ENCODE results near the gene DUSP21.
"Not testable (repeated sequence)": the region's sequence is repeated elsewhere in the genome, so short reads cannot be mapped to it uniquely, and the experiment has no call there.

DUSP21 gene

DNA sequence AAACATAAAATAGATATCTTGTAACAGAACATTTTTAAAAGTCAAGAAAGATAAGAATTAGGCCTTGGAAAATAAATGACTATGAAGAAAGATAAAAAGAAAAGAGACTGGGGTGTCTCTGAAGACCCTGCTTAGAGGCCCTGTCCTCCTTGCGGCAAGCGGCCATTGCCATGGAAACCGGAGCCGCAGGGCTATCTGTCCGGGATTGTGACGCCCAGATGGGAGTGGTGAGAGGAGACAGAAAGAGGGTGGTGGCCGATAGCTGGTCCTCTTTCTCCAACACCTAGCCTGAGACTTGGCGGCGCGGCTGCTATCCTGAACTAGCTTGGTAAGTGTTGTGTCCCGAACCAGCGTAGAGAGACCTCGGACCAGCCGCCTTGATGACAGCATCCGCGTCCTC, at the start of gene DUSP21:
DUSP21 (plus strand) TSS at position 269 of the 400 bp plus-strand sequence; CDS start at position 381, 112 bp downstream.
- no peaks in the 10 kb centered on the region for H3K9me3 Mint-ChIP-seq
- no peak for DNase-seq
- H3K4me3 Mint-ChIP-seq: no peak within 1 kb of the TSS
- no peak within 1 kb of the TSS for H3K27ac Mint-ChIP-seq
- H3K27me3 Mint-ChIP-seq: no peaks in the 10 kb centered on the region
- H3K4me1 Mint-ChIP-seq (ENCODE audit: low read depth): no peaks in the 10 kb centered on the region
- no peaks in the 10 kb centered on the region for H3K36me3 Mint-ChIP-seq (ENCODE audit: low read depth)

GRCh38 chrX:44795945-44796450, 47.8 kb upstream of the DUSP21 start:
- Mint-ChIP-seq H3K4me1 (ENCODE audit: low read depth) (no peaks in the 10 kb centered on the region), H3K4me3 (no peak overlapping the region), H3K36me3 (ENCODE audit: low read depth) (no peaks in the 10 kb centered on the region), H3K9me3 (no peaks in the 10 kb centered on the region), H3K27ac (no peak overlapping the region), H3K27me3 (peaks cover 6% of the 10 kb centered on the region)
- DNase-seq: no peak

DNA sequence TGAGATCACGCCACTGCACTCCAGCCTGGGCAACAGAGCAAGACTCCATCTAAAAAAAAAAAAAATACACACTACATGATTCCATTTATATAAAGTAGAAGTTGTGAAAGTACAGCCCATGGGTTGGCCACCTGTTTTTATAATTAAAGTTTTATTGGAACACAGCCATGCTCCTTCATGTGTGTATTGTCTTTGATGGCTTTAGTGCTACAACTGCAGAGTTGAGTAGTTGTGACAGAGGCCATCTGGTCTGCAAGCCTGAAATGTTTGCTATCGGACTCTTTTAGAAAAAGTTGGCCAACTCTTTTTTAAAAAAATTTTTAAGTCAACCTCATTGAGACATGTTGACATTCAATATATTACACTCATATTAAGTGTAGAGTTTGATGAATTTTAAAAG, 41.2 kb upstream of the DUSP21 start:
- Mint-ChIP-seq H3K4me1 (ENCODE audit: low read depth) (no peaks in the 10 kb centered on the region), H3K27ac (no peak overlapping the region), H3K36me3 (ENCODE audit: low read depth) (no peaks in the 10 kb centered on the region), H3K9me3 (no peaks in the 10 kb centered on the region), H3K27me3 (no peaks in the 10 kb centered on the region), H3K4me3 (no peak overlapping the region)
- no peak for DNase-seq

- Mint-ChIP-seq H3K27me3 (peaks cover 7% of the 10 kb centered on the region), H3K4me1 (ENCODE audit: low read depth) (no peaks in the 10 kb centered on the region), H3K9me3 (no peaks in the 10 kb centered on the region), H3K36me3 (ENCODE audit: low read depth) (no peaks in the 10 kb centered on the region), H3K4me3 (no peak overlapping the region), H3K27ac (no peak overlapping the region)
- no peak for DNase-seq
Observed at GRCh38 chrX:44815681-44816080, 28.1 kb upstream of the DUSP21 start.

DNA sequence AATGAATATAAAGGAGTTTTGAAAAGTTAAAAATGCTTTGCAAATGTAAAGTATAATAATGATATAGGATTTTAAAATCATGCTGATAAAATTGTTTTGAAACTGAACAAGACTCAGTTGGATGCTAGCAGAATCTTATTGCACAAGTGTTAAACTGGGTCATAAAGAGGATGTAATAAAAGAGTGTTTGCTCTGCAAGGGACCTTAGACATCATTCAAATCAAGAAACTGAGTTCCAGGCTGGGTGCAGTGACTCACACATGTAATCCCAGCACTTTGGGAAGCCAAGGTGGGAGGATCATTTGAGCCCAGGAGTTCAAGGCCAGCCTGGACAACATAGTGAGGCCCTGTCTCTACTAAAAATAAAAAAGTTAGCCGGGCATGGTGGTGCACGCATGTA, 27.5 kb upstream of the DUSP21 start:
- peaks cover 7% of the 10 kb centered on the region for H3K27me3 Mint-ChIP-seq
- no peak for DNase-seq
- no peaks in the 10 kb centered on the region for H3K36me3 Mint-ChIP-seq (ENCODE audit: low read depth)
- H3K9me3 Mint-ChIP-seq: no peaks in the 10 kb centered on the region
- H3K4me3 Mint-ChIP-seq: no peak overlapping the region
- H3K4me1 Mint-ChIP-seq (ENCODE audit: low read depth): no peaks in the 10 kb centered on the region
- no peak overlapping the region for H3K27ac Mint-ChIP-seq

GRCh38 chrX:44817029-44817428, 26.8 kb upstream of the DUSP21 start:
- Mint-ChIP-seq H3K4me3 (no peak overlapping the region), H3K9me3 (peaks cover 3% of the 10 kb centered on the region), H3K27me3 (peaks cover 7% of the 10 kb centered on the region), H3K36me3 (ENCODE audit: low read depth) (no peaks in the 10 kb centered on the region), H3K4me1 (ENCODE audit: low read depth) (no peaks in the 10 kb centered on the region), H3K27ac (no peak overlapping the region)
- DNase-seq: no peak

DNA sequence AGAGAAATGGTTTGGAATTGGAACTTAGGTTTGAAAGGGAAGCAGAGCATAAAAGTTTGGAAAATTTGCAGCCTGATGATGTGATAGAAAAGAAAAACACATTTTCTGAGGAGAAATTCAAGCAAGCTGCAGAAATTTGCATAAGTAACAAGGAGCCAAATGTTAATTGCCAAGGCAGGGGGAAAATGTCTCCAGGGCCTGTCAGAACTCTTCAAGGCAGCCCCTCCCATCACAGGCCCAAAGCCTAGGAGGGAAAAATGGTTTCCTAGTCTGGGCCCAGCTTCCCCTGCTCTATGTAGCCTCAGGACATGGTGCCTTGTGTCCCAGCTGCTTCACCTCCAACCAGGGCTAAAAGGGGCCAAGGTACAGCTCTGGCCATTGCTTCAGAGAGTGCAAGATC, 21.2 kb upstream of the DUSP21 start:
- H3K27me3 Mint-ChIP-seq: peaks cover 3% of the 10 kb centered on the region
- no peak overlapping the region for H3K4me3 Mint-ChIP-seq
- no peak for DNase-seq
- H3K4me1 Mint-ChIP-seq (ENCODE audit: low read depth): no peaks in the 10 kb centered on the region
- H3K27ac Mint-ChIP-seq: no peak overlapping the region
- H3K36me3 Mint-ChIP-seq (ENCODE audit: low read depth): no peaks in the 10 kb centered on the region
- H3K9me3 Mint-ChIP-seq: peaks cover 5% of the 10 kb centered on the region

GRCh38 chrX:44823193-44823592, 20.6 kb upstream of the DUSP21 start:
- not testable (repeated sequence) for H3K4me1 Mint-ChIP-seq (ENCODE audit: low read depth); DNase-seq; H3K27me3 Mint-ChIP-seq; H3K4me3 Mint-ChIP-seq; H3K9me3 Mint-ChIP-seq; H3K36me3 Mint-ChIP-seq (ENCODE audit: low read depth); H3K27ac Mint-ChIP-seq

GRCh38 chrX:44828008-44828605, 15.7 kb upstream of the DUSP21 start:
- H3K27ac Mint-ChIP-seq: no peak overlapping the region
- H3K27me3 Mint-ChIP-seq: peaks cover 3% of the 10 kb centered on the region
- no peaks in the 10 kb centered on the region for H3K36me3 Mint-ChIP-seq (ENCODE audit: low read depth)
- no peaks in the 10 kb centered on the region for H3K4me1 Mint-ChIP-seq (ENCODE audit: low read depth)
- H3K4me3 Mint-ChIP-seq: no peak overlapping the region
- DNase-seq: no peak
- no peaks in the 10 kb centered on the region for H3K9me3 Mint-ChIP-seq

GRCh38 chrX:44829832-44830231, 14.0 kb upstream of the DUSP21 start:
- Mint-ChIP-seq H3K27me3 (peaks cover 6% of the 10 kb centered on the region), H3K27ac (no peak overlapping the region), H3K9me3 (no peaks in the 10 kb centered on the region), H3K4me1 (ENCODE audit: low read depth) (no peaks in the 10 kb centered on the region), H3K36me3 (ENCODE audit: low read depth) (no peaks in the 10 kb centered on the region), H3K4me3 (no peak overlapping the region)
- no peak for DNase-seq

- Mint-ChIP-seq H3K36me3 (ENCODE audit: low read depth) (no peaks in the 10 kb centered on the region), H3K27ac (no peak overlapping the region), H3K27me3 (peaks cover 4% of the 10 kb centered on the region), H3K9me3 (no peaks in the 10 kb centered on the region), H3K4me3 (no peak overlapping the region), H3K4me1 (ENCODE audit: low read depth) (no peaks in the 10 kb centered on the region)
- no peak for DNase-seq
Observed at GRCh38 chrX:44842550-44843317, 1.1 kb upstream of the DUSP21 start.

DNA sequence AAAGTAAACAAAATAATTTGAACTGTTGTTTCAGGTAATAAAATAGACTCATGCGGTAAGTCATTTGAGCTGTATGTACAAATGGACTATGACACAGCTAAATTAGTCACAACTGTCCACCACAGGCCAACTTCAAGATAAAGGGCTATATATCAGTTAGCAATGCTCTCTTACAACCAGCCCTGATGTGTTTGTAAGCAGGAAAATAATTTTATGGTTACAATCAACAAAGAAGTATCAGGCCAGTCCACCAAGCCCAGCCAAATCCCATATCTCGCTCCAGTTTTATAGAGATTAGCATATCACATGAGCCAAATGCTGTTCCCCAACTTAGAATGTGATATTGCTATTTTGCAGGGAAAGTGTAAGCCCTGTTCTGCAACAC, 511 bp upstream of the DUSP21 start:
- DNase-seq: no peak
- no peak overlapping the region for H3K27ac Mint-ChIP-seq
- H3K27me3 Mint-ChIP-seq: peaks cover 2% of the 10 kb centered on the region
- no peaks in the 10 kb centered on the region for H3K9me3 Mint-ChIP-seq
- no peak overlapping the region for H3K4me3 Mint-ChIP-seq
- no peaks in the 10 kb centered on the region for H3K4me1 Mint-ChIP-seq (ENCODE audit: low read depth)
- no peaks in the 10 kb centered on the region for H3K36me3 Mint-ChIP-seq (ENCODE audit: low read depth)

- Mint-ChIP-seq H3K4me1 (ENCODE audit: low read depth) (no peaks in the 10 kb centered on the region), H3K9me3 (no peaks in the 10 kb centered on the region), H3K4me3 (no peak overlapping the region), H3K27ac (no peak overlapping the region), H3K36me3 (ENCODE audit: low read depth) (no peaks in the 10 kb centered on the region), H3K27me3 (no peaks in the 10 kb centered on the region)
- DNase-seq: no peak
Observed at GRCh38 chrX:44844204-44844603, 383 bp downstream of the DUSP21 start.

GRCh38 chrX:44850891-44851290, 7.1 kb downstream of the DUSP21 start:
- not testable (repeated sequence) for H3K36me3 Mint-ChIP-seq (ENCODE audit: low read depth); H3K27ac Mint-ChIP-seq

DNA sequence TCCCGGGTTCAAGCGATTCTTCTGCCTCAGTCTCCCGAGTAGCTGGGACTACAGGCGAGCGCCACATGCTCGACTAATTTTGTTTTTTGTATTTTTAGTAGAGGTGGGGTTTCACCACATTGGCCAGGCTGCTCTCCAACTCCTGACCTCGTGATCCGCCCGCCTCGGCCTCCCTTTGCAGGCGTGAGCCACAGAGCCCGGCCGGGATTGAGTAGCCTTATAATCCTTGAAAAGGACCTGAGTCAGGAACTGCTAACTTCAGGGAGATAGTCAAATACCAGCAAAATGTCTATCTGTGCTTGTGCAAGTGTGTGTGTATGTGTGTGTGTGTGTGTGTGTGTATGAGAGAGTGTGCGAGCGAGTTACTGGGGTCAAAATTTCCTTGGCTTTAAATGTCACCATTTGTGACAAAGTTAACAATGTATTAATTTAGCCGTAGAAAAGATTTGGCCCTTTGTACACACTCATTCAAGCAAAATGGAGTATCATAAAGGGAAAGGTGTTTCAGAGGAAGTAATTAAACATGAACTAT, 27.4 kb downstream of the DUSP21 start:
- no peaks in the 10 kb centered on the region for H3K27me3 Mint-ChIP-seq
- peak overlapping the region; percentile 61 for H3K27ac Mint-ChIP-seq
- H3K36me3 Mint-ChIP-seq (ENCODE audit: low read depth): peaks cover 17% of the 10 kb centered on the region
- DNase-seq: no peak
- H3K9me3 Mint-ChIP-seq: no peaks in the 10 kb centered on the region
- peaks cover 24% of the 10 kb centered on the region for H3K4me1 Mint-ChIP-seq (ENCODE audit: low read depth)
- peak overlapping the region; percentile 97 for H3K4me3 Mint-ChIP-seq

More at GRCh38 chrX:44850891-44851290, 7.1 kb downstream of the DUSP21 start:
- H3K9me3 Mint-ChIP-seq; H3K4me1 Mint-ChIP-seq (ENCODE audit: low read depth); H3K27me3 Mint-ChIP-seq; H3K4me3 Mint-ChIP-seq; DNase-seq: not testable (repeated sequence)
